Subcutaneous abdominal adipose tissue (tissue), 5 donors: ENCODE results near the gene SHH.
A peak's percentile ranks its signal among the peaks of the same experiment; 100 is the strongest.

Experiments
- H3K27ac ChIP-seq: one replicate; pipeline ENCODE4 v1.7.0; 2013; ENCODE audit warnings: low read depth, mild to moderate bottlenecking, inconsistent platforms, low read length, moderate library complexity
- H3K27me3 ChIP-seq, 5 donors: one replicate each; pipeline ENCODE4 v1.7.0; 2013; ENCODE audit warnings: low read length in 5 of 5, inconsistent platforms in 1 of 5; ENCODE audit not compliant: control insufficient read depth in 5 of 5, insufficient read depth in 4 of 5
- H3K36me3 ChIP-seq, 5 donors: one replicate each; pipeline ENCODE4 v1.7.0; 2013; ENCODE audit warnings: low read length in 5 of 5; ENCODE audit not compliant: control insufficient read depth in 5 of 5, insufficient read depth in 5 of 5
- H3K4me1 ChIP-seq, 5 donors: one replicate each; pipeline ENCODE4 v1.7.0; 2013; ENCODE audit warnings: low read length in 5 of 5, mild to moderate bottlenecking in 3 of 5, moderate library complexity in 1 of 5; ENCODE audit not compliant: control insufficient read depth in 5 of 5, insufficient read depth in 5 of 5
- H3K4me3 ChIP-seq, 5 donors: one replicate each; pipeline ENCODE4 v1.7.0; 2013; ENCODE audit warnings: low read length in 5 of 5, low read depth in 1 of 5
- H3K9ac ChIP-seq, 5 donors: one replicate each; pipeline ENCODE4 v1.7.0; 2013; ENCODE audit warnings: low read length in 5 of 5, mild to moderate bottlenecking in 4 of 5, moderate library complexity in 3 of 5
- H3K9me3 ChIP-seq, 5 donors: one replicate each; pipeline ENCODE4 v1.7.0; 2013; ENCODE audit warnings: low read length in 5 of 5; ENCODE audit not compliant: control insufficient read depth in 5 of 5
- donor health status: healthy.
- donor health status: healthy.
- donor health status: healthy.
- donor health status: healthy.
- donor health status: healthy.

Gene SHH

DNA sequence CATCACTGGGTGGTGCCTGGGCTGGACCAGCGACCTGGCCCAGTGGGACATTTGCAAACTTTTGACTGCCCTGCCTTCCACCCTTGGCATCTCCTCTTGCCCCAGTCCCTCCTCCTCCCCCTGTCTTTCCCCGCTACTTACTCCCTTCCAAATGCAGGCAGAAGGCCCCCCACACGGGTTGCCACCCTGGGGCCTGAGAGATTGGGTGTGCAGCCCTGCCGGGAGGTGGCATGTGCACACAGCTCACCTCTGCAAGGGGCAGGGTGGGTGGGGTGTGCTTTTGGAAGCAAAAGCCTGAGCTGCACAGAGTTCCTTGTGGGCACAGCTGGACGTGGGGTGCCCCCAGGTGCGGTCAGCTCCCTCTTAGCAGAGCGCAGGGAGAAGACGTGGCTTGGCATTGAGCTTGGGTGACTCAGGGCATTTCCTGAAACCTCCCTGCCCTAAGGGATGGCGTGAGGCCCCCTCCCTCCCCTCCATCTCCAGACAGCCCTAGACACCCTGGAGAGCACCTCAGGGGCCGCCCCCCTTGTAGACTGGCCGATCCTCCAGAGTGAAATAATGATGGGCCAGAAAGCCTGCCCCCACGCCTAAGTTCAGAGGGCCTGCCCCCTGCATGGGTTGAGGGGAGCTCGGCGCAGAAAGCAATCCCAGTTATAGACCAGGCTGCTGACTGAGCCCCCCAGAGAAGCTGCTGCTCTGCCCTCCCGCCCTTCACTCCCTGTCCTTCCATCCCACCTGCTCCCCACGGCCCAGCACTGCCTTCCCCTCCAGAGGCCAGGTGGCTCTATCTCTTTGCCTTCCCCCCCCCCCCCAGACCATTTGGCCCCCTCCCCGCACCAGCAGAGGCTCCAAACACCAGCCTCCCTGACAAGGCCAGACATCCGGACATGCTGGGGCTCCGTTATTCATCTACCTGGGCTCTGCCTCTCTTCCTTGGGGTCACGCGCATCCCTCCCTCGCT, 2.3 kb upstream of the SHH start:
- H3K9ac ChIP-seq: no peak overlapping the region
- no peak overlapping the region for H3K27ac ChIP-seq
- peaks cover 0 to 14% (median 11%) of the 10 kb centered on the region in 5 donors for H3K4me1 ChIP-seq
- no peaks in the 10 kb centered on the region for H3K36me3 ChIP-seq
- H3K4me3 ChIP-seq: no peak overlapping the region
- H3K9me3 ChIP-seq: peaks cover 0 to 6% (median 0%) of the 10 kb centered on the region in 5 donors
- H3K27me3 ChIP-seq: peaks cover 41 to 65% (median 60%) of the 10 kb centered on the region in 5 donors

DNA sequence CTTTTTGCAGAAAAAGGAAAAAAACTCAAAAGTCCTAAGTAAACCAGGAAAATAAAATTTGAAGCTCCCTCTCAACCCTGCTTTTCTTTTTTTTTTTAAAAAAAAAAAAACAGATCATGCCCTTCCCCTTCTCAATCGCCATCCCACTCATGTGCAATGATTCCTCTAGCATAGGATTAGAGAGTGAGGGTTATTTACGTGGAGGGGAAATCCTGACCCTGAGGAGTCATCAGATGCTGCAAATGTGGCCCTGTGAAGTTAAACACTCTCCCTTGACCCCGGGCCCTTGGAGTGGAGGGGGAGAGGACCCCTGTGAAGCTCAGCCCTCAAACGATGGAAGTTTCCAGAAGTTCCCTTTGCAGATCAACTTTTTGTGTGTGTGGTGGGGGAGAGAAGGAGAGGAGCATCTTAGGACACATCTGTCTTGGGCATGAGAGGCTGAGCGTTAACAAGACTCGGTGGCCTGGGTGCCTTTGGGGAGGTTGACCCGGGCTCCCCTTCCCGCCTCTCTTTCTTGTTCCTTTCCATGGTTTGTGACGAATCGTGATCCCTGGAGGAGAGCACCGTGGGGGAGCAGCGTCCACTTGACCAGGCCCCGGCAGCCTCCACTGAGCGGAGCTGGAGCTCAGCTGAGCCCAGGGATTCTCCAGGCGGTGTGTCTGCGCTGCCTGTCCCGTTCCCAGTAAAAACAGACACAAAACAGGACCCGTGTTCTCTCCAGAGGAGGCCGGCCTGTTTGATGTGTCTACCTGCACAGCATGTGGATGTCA, 1.5 kb upstream of the SHH start:
- Histone ChIP-seq H3K4me3 (no peak overlapping the region), H3K9me3 (peaks cover 0 to 6% (median 0%) of the 10 kb centered on the region in 5 donors), H3K9ac (no peak overlapping the region), H3K27me3 (peaks cover 47 to 72% (median 60%) of the 10 kb centered on the region in 5 donors), H3K4me1 (peaks cover 0 to 23% (median 19%) of the 10 kb centered on the region in 5 donors), H3K27ac (no peak overlapping the region), H3K36me3 (no peaks in the 10 kb centered on the region)

DNA sequence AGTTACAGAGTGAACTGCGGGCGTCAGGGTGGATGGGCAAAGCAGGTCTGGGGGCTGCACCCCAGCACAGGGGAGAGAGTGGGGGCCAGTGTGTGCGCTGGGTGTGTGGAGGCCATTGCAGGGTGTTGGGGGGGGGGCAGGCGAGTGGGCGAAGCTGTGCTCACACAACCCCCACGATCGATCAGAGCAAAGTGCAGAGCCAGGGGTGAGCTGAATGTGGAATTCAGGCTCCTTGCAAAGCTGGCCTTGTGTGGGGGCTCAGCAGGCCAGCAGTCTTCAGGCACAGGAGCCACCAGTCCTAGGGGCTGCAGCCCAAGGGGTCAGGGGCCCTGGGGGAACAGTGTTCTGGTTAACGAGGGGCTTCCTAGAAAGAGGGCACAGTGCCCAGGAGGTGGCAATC, 862 bp upstream of the SHH start:
- Histone ChIP-seq H3K9ac (no peak overlapping the region), H3K4me3 (no peak overlapping the region), H3K27ac (no peak overlapping the region), H3K4me1 (peaks cover 0 to 29% (median 25%) of the 10 kb centered on the region in 5 donors), H3K27me3 (peaks cover 45 to 78% (median 65%) of the 10 kb centered on the region in 5 donors), H3K9me3 (peaks cover 0 to 6% (median 0%) of the 10 kb centered on the region in 5 donors), H3K36me3 (no peaks in the 10 kb centered on the region)

DNA sequence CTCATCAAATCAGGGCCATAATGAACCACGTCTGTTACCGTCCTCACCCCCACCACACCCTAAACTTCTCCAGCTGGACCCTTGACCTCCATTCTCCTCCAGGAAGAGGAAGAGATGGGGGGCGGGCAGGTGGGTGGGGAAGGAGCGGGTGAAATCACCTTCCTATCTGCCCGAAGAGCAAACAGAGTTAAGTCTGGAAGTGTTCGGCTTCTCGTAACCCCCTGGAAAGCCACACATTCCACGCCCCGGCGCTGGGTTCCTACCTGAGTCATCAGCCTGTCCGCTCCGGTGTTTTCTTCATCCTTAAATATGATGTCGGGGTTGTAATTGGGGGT, 736 bp downstream of the SHH start:
- peaks cover 57 to 87% (median 72%) of the 10 kb centered on the region in 5 donors for H3K27me3 ChIP-seq
- no peak overlapping the region for H3K9ac ChIP-seq
- no peaks in the 10 kb centered on the region for H3K9me3 ChIP-seq
- no peaks in the 10 kb centered on the region for H3K36me3 ChIP-seq
- H3K4me3 ChIP-seq: no peak overlapping the region
- H3K27ac ChIP-seq: no peak overlapping the region
- H3K4me1 ChIP-seq: peaks cover 0 to 29% (median 26%) of the 10 kb centered on the region in 5 donors

DNA sequence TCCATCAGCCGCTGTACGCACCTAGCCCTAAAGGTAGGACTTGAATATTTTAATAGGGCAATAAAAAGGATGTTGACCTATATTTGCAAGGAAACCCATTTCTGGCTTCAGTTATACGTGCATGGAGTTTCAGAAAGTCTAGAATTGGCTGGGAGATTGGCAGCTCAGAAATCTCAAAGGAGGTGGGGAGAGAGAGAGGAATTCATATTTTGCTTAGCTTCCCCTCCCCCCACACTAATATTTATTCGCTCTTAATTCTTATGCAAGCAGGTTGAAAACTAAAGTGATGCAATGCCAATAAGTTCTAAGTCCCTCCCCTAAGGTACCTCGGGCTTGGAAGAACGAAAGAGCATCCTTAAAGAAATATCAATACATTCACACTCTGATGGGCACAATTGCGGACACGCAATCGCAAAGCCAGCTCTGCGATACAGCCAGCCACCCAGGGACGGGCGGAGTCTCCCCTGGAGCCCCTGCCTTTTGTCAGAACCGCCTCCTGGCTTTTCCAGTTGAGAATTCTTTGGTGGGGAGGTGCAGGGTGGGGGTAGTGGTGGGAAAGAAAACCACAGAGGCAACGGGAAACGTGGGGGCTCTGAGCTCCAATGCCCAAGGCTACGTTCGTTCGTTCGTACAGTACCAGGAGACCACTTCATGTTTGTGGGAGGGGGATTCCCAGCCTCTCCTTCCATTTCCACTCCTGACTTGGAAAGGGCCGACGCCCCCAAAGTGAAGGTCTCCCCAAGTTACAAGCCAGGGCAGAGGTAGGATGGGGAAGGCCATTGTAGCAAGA, 1.3 kb downstream of the SHH start:
- no peak overlapping the region for H3K9ac ChIP-seq
- H3K27me3 ChIP-seq: peaks cover 62 to 92% (median 75%) of the 10 kb centered on the region in 5 donors
- peaks cover 0 to 34% (median 31%) of the 10 kb centered on the region in 5 donors for H3K4me1 ChIP-seq
- H3K36me3 ChIP-seq: no peaks in the 10 kb centered on the region
- no peak overlapping the region for H3K4me3 ChIP-seq
- no peaks in the 10 kb centered on the region for H3K9me3 ChIP-seq
- H3K27ac ChIP-seq: no peak overlapping the region

DNA sequence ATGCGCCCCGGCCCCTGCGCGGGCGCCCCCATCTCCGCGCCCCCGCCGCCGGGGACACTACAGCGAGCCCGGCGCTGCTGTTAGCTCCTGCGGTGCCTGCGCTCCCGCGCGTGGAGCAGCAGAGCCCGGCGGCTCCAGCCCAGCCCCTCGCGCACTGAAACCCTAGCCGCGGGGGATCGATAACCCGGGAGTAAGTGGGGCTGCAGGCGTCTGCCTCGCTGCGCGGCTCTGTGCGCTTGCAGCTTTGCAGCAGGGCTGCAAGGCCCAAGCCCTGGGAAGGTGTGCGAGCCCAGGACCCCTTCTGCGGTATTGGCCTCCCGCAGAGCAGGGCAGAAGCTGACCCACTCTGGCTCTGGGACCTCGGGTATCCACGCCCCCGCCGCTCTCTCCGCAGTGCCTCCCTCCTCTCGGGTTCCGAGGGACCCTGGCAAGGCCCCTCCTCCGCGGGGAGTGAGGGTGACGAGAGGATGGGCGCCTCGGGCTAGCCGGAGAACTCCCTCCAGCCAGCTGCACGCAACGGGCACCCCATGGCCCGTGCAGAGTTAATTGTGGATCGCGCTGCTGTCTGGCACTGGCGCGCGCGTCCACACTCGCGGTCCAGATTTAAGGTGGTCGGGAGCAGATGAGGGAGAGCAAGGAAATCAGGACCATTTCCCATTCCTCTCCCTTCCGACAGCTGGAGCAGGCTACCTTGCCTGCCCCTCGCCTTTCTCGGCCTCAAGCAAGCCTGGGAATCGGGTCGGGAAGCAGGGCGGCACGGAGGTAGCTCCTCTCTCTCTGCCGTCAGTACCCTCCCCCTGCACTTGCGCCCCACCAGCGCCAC, 2.1 kb downstream of the SHH start:
- Histone ChIP-seq H3K9ac (no peak overlapping the region), H3K4me1 (peaks cover 0 to 42% (median 39%) of the 10 kb centered on the region in 5 donors), H3K36me3 (no peaks in the 10 kb centered on the region), H3K9me3 (no peaks in the 10 kb centered on the region), H3K27me3 (peaks cover 67 to 93% (median 80%) of the 10 kb centered on the region in 5 donors), H3K27ac (no peak overlapping the region), H3K4me3 (no peak overlapping the region)

DNA sequence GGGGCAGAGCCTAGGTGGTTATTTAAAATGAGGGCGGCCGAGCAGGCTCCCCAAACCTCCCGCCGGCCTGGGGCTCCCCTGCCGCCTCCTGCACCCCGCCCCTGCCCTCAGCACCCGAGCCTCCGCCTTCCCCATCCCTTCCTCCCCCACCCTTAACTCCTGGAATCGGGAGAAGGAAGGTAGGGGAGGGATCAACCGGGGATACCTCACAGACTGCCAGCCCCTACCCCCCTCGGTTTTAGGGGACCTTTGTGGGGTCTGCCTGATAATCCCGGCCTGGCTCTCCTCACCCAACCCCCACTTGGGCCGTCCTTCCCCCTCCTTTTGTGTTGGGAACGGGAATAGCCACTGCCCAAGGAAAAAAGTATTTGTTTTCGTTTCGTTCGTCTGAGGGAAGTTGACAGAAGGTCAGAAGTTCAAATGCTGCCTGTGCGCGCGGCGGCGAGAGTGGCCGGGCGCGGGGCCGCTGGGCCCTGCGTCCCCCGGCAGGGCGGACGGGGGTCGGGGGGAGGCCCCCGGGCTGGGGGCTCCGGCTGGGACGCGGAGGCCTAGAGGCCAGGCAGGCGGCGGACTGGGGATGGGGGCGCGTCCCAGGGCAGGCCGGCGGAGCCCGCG, 2.8 kb downstream of the SHH start:
- no peaks in the 10 kb centered on the region for H3K36me3 ChIP-seq

DNA sequence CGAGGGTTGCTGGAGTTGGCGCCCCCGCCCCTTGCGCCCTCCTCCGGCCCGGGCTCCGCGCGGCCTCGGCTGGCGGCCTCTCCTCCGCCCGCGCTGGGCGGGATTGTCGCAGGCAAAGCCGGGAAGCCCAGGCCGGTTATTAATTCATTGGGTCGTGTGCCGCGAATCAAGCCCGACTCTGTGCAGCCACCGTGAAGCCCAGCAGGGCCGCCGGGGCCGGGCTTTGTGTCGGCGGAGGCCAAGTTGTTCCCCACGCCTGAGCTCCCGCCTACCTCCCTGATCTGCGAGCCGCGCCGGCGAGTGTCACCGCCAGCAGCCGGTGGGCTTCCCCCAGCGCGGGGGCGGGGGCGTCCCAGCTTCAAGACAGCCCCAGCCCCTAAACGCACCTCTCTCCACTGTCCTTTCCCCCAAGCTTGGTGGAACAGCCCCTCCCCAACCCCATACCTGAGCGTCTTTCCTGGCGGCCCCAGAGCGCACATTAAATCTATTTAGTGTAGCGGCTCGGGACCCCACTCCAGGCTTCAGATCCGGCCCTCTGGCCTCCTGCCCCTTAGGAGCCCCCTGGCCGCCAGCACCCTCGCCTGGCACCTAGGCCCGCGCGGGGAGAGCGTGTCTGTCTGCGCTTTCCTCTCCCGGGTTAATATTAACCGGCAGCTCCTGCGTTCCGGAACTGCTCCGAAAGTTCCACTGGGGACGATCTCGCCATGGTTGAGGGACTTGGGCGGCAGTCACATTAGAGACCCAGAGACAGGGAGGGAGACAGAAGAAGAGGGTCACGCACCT, 3.5 kb downstream of the SHH start:
- no peak overlapping the region for H3K9ac ChIP-seq

More for the DNA sequence above, 2.8 kb downstream of the SHH start:
- Histone ChIP-seq H3K9ac (no peak overlapping the region), H3K4me3 (peak overlapping the region in 2 of 5 donors; percentile 29 to 37), H3K27me3 (peaks cover 63 to 90% (median 78%) of the 10 kb centered on the region in 5 donors), H3K27ac (no peak overlapping the region), H3K9me3 (no peaks in the 10 kb centered on the region), H3K4me1 (peaks cover 0 to 49% (median 45%) of the 10 kb centered on the region in 5 donors)

More for the DNA sequence above, 3.5 kb downstream of the SHH start:
- peaks cover 63 to 84% (median 74%) of the 10 kb centered on the region in 5 donors for H3K27me3 ChIP-seq
- H3K4me1 ChIP-seq: peaks cover 0 to 55% (median 48%) of the 10 kb centered on the region in 5 donors
- no peak overlapping the region for H3K27ac ChIP-seq
- H3K9me3 ChIP-seq: no peaks in the 10 kb centered on the region
- no peaks in the 10 kb centered on the region for H3K36me3 ChIP-seq
- no peak overlapping the region for H3K4me3 ChIP-seq
